Osteocyte (in vitro differentiated cells): Measurements from ENCODE around the gene PDE4D. TPM values are rescaled to one million over a fixed set of nuclear protein-coding genes. Genes with fewer than 3 reads are reported as not detected.
"Not testable (repeated sequence)": the region's sequence is repeated elsewhere in the genome, so short reads cannot be mapped to it uniquely, and the experiment has no call there.

Experiments used
- DNase-seq: peaks from one replicate; pipeline ENCODE4 v3.0.0; 2021; ENCODE audit warnings: mixed read lengths; ENCODE audit not compliant: unreplicated experiment; ENCODE audit errors: extremely low spot score
- H3K27ac Mint-ChIP-seq: one replicate; pipeline ENCODE4 v1.8.0; 2021; ENCODE audit warnings: mild to moderate bottlenecking, mixed read lengths; ENCODE audit not compliant: unreplicated experiment
- H3K27me3 Mint-ChIP-seq: one replicate; pipeline ENCODE4 v1.8.0; 2021; ENCODE audit warnings: mixed read lengths; ENCODE audit not compliant: unreplicated experiment
- H3K36me3 Mint-ChIP-seq: one replicate; pipeline ENCODE4 v1.8.0; 2021; ENCODE audit warnings: mixed read lengths; ENCODE audit not compliant: unreplicated experiment
- H3K4me1 Mint-ChIP-seq: one replicate; pipeline ENCODE4 v1.8.0; 2021; ENCODE audit warnings: mixed read lengths; ENCODE audit not compliant: unreplicated experiment
- H3K4me3 Mint-ChIP-seq: one replicate; pipeline ENCODE4 v1.8.0; 2021; ENCODE audit warnings: mild to moderate bottlenecking, moderate library complexity, mixed read lengths; ENCODE audit not compliant: unreplicated experiment
- H3K9me3 Mint-ChIP-seq: one replicate; pipeline ENCODE4 v1.8.0; 2021; ENCODE audit warnings: mixed read lengths; ENCODE audit not compliant: unreplicated experiment
- total RNA-seq: library from RNA; stranded (reverse); gene quantifications from 2 replicates; pipeline ENCODE4 v1.2.1, GENCODE V29; 2021
- TF ChIP-seq, protein P1 (sequence below): fragments of 200-600 bp; sonication (generic); IDR thresholded peaks from 2 replicates; pipeline ENCODE4 v1.5.0; 2021; ENCODE audit warnings: antibody characterized with exemption, mild to moderate bottlenecking, moderate library complexity

The PDE4D gene
- total RNA-seq, 1 donor from 2014 or later, result 24.2 TPM

DNA sequence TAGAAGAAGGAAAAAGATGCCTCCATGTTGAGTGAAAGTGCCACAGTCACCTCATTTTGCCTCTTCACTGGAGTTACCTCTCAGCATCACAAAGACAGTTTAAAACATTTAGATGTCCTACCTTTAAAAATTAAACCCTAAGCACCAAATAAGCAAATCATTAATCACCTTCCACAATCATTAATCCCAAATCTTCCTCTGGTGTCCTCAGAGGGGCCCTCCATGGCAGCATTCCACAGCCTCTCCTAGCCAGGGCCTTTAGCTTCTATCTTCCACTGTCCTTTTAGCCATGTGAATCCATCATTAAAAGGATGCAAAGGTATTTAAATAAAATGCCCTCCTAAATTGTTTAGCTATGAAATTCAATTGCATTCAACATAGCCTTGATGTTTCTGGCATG lies 310.8 kb downstream of the PDE4D start:
- Mint-ChIP-seq H3K27ac (no peak overlapping the region), H3K4me1 (peaks cover 15% of the 10 kb centered on the region), H3K36me3 (peaks cover 2% of the 10 kb centered on the region), H3K9me3 (no peaks in the 10 kb centered on the region), H3K27me3 (no peaks in the 10 kb centered on the region), H3K4me3 (no peak overlapping the region)
- TF ChIP-seq, protein P1, sequence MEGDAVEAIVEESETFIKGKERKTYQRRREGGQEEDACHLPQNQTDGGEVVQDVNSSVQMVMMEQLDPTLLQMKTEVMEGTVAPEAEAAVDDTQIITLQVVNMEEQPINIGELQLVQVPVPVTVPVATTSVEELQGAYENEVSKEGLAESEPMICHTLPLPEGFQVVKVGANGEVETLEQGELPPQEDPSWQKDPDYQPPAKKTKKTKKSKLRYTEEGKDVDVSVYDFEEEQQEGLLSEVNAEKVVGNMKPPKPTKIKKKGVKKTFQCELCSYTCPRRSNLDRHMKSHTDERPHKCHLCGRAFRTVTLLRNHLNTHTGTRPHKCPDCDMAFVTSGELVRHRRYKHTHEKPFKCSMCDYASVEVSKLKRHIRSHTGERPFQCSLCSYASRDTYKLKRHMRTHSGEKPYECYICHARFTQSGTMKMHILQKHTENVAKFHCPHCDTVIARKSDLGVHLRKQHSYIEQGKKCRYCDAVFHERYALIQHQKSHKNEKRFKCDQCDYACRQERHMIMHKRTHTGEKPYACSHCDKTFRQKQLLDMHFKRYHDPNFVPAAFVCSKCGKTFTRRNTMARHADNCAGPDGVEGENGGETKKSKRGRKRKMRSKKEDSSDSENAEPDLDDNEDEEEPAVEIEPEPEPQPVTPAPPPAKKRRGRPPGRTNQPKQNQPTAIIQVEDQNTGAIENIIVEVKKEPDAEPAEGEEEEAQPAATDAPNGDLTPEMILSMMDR, result no peak
- no peak for DNase-seq

DNA sequence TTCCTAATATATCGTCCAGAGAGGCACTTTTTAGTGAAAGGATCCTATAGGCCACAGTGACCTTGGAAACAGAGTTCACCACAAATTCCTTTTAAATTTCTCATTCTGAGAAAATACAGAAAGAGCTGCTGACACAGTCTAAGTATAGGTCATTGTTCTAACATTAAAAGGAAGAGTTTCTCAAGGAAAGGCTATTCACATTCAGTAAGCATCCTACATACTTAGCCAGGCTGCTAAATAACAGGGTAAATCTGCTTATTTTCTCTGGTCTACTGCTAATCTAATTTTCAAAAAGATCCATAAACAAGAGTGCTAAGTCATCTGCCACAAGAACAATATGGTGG lies 313.7 kb downstream of the PDE4D start:
- H3K27me3 Mint-ChIP-seq, result no peaks in the 10 kb centered on the region
- TF ChIP-seq, protein P1, result no peak
- no peak overlapping the region for H3K4me3 Mint-ChIP-seq
- H3K36me3 Mint-ChIP-seq, result no peaks in the 10 kb centered on the region
- H3K9me3 Mint-ChIP-seq, result no peaks in the 10 kb centered on the region
- peaks cover 3% of the 10 kb centered on the region for H3K4me1 Mint-ChIP-seq
- H3K27ac Mint-ChIP-seq, result no peak overlapping the region
- no peak for DNase-seq

- Mint-ChIP-seq H3K4me3 (no peak overlapping the region), H3K27ac (no peak overlapping the region), H3K4me1 (peaks cover 3% of the 10 kb centered on the region), H3K27me3 (no peaks in the 10 kb centered on the region), H3K9me3 (no peaks in the 10 kb centered on the region), H3K36me3 (no peaks in the 10 kb centered on the region)
- TF ChIP-seq, protein P1, result no peak
- DNase-seq, result no peak
Observed at GRCh38 chr5:59579101-59579823, 314.3 kb downstream of the PDE4D start.

DNA sequence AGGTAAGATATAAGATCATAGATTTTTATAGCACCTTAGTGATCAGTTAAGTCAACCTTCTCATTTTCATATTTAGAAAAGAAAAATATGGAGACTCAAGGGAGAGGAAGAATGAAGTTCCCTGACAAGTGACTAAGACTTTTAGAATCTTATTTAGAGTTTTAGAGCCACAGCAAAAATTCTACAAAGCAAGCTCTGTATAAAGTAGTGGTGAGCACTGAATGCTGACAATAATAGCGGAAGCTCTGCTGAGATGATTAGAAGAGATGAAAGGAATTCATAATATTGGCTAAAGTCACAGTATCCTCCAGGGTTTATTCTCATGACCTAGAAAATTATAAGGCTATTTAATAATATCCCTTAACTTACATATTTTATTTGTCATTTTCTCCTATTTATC lies 316.0 kb downstream of the PDE4D start:
- Mint-ChIP-seq H3K27ac (no peak overlapping the region), H3K4me3 (no peak overlapping the region), H3K27me3 (no peaks in the 10 kb centered on the region), H3K36me3 (no peaks in the 10 kb centered on the region), H3K9me3 (no peaks in the 10 kb centered on the region), H3K4me1 (peaks cover 3% of the 10 kb centered on the region)
- TF ChIP-seq, protein P1, result no peak
- no peak for DNase-seq

DNA sequence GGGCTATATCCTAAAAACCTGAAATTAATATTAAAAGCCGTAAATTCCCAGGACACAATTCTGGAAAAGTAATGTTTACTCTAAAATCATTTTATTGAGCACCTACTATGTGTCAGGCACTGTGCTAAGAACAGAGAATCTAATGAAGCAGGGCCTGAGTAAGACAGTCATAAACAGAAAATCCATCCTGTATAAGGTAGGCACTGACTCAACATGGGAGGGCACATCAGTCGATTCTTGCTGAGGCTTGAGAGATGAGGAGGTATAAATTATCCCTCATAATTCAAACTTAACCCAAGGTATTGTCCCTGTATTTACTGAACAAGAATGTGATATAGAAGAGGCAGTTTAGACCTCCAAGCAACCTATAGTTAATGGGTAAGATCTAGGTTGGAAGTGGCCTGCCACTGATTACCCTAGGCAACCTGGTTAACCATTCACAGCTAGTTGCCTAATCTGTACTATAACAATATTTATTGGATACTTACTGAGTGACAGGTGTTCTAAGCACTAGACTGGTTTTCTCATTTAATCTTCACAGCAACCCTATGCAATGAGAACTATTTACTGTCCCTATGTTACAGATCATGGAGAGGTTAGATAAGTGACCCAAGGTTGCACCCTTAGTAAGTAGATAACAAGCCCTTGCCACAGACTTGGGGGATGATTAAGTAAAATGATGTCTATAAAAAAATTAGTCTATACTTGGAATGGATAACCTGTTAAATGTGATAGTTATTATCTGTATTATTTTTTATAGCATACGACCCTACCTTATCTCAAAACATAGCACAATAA lies 317.7 kb downstream of the PDE4D start:
- Mint-ChIP-seq H3K27me3 (no peaks in the 10 kb centered on the region), H3K27ac (no peak overlapping the region), H3K9me3 (no peaks in the 10 kb centered on the region), H3K36me3 (no peaks in the 10 kb centered on the region), H3K4me3 (no peak overlapping the region), H3K4me1 (peaks cover 3% of the 10 kb centered on the region)
- DNase-seq, result no peak
- TF ChIP-seq, protein P1, result no peak

DNA sequence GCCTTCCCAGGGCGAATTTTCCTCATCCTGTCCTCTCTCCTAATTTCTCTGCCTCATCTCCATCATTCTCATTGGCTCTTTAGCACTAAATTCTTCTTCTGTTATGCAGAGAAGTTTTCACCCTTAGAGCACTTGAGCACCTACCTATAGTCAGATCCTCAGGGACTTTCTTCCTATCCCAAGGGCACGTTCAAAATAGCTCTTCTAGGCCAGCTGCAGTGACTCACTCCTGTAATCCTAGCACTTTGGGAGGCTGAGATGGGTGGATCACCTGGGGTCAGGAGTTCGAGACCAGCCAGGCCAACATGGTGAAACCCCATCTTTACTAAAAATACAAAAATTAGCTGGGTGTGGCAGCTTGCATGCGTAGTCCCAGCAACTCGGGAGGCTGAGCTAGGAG lies 320.0 kb downstream of the PDE4D start:
- not testable (repeated sequence) for DNase-seq, H3K27ac Mint-ChIP-seq, H3K36me3 Mint-ChIP-seq, H3K9me3 Mint-ChIP-seq, H3K4me3 Mint-ChIP-seq, H3K4me1 Mint-ChIP-seq, H3K27me3 Mint-ChIP-seq
